GM18951 (cell line): Measurements from ENCODE around the gene TIMM9.
"Not testable (repeated sequence)": the region's sequence is repeated elsewhere in the genome, so short reads cannot be mapped to it uniquely, and the experiment has no call there.

ENCODE experiments used
- POLR2A ChIP-seq: IDR thresholded peaks from 4 replicates; pipeline ENCODE4 v1.6.1; 2011; ENCODE audit warnings: mild to moderate bottlenecking; ENCODE audit not compliant: insufficient read length, insufficient read depth; ENCODE audit errors: extremely low read depth
- in situ Hi-C: fragments of 300-500 bp; cut with MboI; formaldehyde crosslinking; loops from one replicate; pipeline ENCODE4 v1.12.0; 2022; ENCODE audit warnings: low sequenced_read_pairs, mixed read lengths, inconsistent platforms; ENCODE audit not compliant: unreplicated experiment

The TIMM9 gene

DNA sequence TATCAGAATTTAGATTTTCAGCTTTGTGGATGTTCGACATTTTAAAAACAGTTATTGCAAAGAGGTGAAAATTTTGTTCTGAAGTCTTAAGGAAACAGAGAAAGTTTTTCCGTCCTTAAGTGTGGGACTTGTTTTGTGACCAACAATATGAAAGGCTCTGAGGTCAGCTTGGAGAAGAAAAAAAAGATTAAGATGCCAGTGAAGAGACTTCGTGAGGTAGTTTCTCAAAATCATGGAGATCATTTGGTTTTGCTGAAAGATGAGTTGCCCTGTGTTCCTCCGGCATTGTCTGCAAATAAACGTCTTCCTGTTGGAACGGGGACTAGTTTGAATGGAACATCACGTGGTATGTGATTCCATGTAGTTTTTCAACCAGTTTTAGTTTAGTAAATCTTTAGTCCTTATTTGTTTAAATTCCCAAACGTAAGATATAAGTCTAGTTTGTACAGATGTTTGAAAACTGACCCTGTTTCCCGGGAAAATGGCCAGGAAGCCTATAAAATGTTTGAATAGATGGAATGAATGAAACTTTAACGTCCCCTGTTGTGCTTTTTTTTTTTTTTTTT is 870 bp upstream of the TIMM9 start:
- in situ Hi-C loops = no loop called here
- TF ChIP-seq POLR2A = no peak

DNA sequence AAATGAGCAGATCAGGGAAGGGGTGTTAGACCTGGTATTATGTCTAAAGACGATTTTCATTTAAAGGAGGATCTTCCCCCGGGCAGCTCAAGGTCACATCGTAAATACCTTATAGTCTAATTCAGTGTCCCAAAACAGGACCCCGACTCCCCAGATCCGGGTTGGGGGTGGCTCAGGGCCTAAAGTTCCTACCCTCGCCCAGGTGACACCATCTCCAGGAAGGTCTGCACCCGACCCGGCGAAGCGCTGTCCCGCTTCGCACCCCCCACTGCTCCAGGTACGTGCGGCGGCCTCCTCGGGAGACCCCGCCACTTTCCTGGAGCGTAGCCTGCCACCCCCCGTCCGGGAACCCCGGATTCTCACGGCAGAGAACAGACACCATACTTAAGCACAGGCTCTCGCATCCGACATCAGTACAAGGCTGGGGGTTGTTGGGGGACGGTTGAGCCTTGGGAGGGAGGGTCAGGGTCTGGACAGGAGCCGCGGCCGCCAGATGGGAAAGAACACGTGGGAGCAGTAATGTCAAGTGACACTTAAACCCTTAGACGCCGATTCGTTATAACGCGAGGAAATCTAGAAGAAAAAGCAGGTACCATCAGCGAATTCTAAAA is 556 bp downstream of the TIMM9 start:
- TF ChIP-seq POLR2A = peak; percentile 56
- in situ Hi-C loops = no loop called here

- in situ Hi-C loops = not testable (repeated sequence)
These were observed 10.4 kb downstream of the TIMM9 start for GRCh38 chr14:58416934-58417333.

- in situ Hi-C loops = no loop called here
- no peak for TF ChIP-seq POLR2A
These were observed 11.4 kb downstream of the TIMM9 start for GRCh38 chr14:58415636-58416547.

DNA sequence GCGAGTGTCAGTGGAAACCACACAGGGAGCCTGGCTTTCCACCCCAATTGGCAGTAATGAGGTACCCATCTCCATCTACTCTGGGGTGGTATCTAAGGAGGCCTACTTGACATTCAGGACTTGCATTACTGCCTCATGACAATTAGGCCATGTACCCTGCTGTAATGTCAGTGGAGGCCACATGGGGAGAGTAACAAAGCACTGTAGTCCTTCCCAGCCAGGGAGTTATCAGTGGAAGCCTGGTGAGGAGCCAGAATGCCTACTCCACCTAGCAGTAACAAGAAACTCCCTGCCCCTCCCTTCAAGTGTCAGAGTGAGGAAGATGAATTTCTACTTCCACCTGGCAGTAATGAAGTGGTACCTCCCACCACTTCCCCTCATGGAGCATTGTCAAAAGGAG is 12.5 kb downstream of the TIMM9 start:
- in situ Hi-C loops = no loop called here
- no peak for TF ChIP-seq POLR2A

DNA sequence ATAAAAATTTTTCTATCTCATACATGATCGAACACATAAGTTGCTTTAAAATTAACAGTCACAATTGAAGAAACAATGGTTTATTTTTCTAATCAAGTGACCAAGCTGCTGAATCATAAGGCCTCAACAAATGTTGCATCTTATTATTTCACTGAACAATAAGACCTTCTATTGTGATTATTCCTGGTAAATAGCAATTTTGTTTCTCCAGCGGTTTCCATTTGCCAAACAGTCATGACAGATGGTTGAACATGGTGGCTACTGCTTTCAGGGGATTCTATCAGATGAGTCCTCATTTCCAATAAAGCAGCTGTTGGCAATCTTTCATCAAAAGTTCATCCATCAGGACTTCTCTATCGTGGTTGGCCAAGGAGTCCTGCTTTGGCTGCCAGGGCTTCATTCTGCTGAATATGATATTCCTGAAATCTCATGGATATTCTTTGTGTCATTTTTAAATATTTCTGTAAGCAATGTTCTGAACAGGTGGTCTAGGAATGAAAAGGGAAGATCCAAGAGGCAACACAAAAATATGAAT is 18.6 kb downstream of the TIMM9 start:
- in situ Hi-C loops = no loop called here
- no peak for TF ChIP-seq POLR2A

- no peak for TF ChIP-seq POLR2A
- in situ Hi-C loops = no loop called here
These were observed 25.7 kb downstream of the TIMM9 start for GRCh38 chr14:58401587-58401986.

DNA sequence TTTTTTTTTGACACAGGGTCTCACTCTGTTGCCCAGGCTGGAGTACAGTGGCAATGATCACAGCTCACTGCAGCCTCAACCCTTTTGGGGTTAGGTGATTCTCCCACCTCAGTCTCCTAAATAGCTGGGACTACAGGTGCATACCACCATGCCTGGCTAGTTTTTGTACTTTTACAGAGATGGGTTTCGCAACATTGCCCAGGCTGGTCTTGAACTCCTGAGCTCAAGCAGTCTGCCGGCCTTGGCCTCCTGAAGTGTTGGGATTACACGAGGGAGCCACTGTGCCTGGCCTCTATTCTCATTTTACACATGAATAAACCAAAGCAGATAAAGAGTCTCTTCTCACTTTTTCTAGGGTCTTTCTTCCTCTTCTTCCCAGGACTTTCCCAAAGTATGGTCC is 28.4 kb downstream of the TIMM9 start:
- TF ChIP-seq POLR2A = no peak
- in situ Hi-C loops = no loop called here

DNA sequence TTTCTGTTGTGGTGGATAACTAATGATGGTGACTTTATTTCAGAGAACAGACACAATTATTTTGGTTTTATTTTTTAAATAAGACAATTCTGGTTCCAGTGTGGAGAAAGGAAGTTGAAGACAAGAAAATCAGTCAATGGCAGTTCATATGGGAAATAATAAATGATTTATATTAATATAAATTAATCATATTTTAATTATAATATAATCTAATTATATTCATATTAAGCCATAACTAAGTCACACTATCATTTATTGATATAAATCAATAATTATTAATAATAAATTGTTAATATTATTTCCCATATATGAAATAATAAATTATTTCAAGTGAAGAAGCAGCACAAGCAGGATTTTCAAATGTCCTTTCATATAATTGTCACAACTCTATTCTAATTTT is 28.8 kb downstream of the TIMM9 start:
- in situ Hi-C loops = no loop called here

GRCh38 chr14:58397156-58397555 is 30.2 kb downstream of the TIMM9 start:
- TF ChIP-seq POLR2A = no peak
- in situ Hi-C loops = no loop called here

More for the DNA sequence above, 28.8 kb downstream of the TIMM9 start:
- no peak for TF ChIP-seq POLR2A

- TF ChIP-seq POLR2A = peak; percentile 36
- in situ Hi-C loops = no loop called here
These were observed 31.2 kb downstream of the TIMM9 start, which contains the start of gene TOMM20L for GRCh38 chr14:58395812-58396788. TOMM20L (plus strand) TSS chr14:58395930; CDS start chr14:58395958, 28 bp downstream.

GRCh38 chr14:58395562-58395811 is 31.8 kb downstream of the TIMM9 start:
- TF ChIP-seq POLR2A = no peak
- in situ Hi-C loops = no loop called here

DNA sequence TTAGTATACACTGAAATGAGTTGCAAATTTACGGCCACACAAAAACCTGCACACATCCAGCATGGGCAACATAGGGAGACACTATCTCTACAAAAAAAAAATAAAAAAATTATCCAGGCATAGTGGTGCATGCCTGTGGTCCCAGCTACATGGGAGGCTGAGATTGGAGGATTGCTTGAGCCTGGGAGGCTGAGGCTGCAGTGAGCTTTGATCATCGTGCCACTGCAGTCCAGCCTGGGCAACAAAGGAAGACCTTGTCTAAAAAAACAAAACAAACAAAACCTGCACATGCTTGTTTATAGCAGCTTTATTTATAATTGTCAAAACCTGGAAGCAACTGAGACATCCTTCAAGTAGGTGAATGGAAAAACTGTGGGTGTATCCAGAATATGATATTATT is 36.5 kb downstream of the TIMM9 start:
- in situ Hi-C loops = no loop called here
- TF ChIP-seq POLR2A = no peak
